NCI-H1092 treated with DMSO at 0.1 percent for 48 hours (cell line): ENCODE data around the gene TEKT4.
"Not testable (repeated sequence)": the region's sequence is repeated elsewhere in the genome, so short reads cannot be mapped to it uniquely, and the experiment has no call there.

Source experiments
- DNase-seq: peaks from one replicate; lab custom pipeline; 2025; lab: John Stamatoyannopoulos, UW

The TEKT4 gene

GRCh38 chr2:94871226-94872087, at the start of gene TEKT4:
Gene TEKT4, plus strand, starts transcription at chr2:94871430. Its CDS starts 150 bp downstream, at chr2:94871580.
- no peak for DNase-seq

GRCh38 chr2:94839224-94839623, 32.0 kb upstream of the TEKT4 start:
- not testable (repeated sequence) for DNase-seq

GRCh38 chr2:94856856-94857255, 14.4 kb upstream of the TEKT4 start:
- DNase-seq = not testable (repeated sequence)

- DNase-seq = not testable (repeated sequence)
Observed at GRCh38 chr2:94857367-94858162, 13.7 kb upstream of the TEKT4 start.

- DNase-seq = not testable (repeated sequence)
Observed at GRCh38 chr2:94858163-94858888, 12.9 kb upstream of the TEKT4 start.

- no peak for DNase-seq
Observed at GRCh38 chr2:94861308-94862152, 9.7 kb upstream of the TEKT4 start.

GRCh38 chr2:94862903-94863302, 8.3 kb upstream of the TEKT4 start:
- DNase-seq = not testable (repeated sequence)

GRCh38 chr2:94869131-94869530, 2.1 kb upstream of the TEKT4 start:
- DNase-seq = no peak

GRCh38 chr2:94869552-94870439, 1.4 kb upstream of the TEKT4 start:
- DNase-seq = no peak

- DNase-seq = no peak
Observed at GRCh38 chr2:94870440-94871225, 597 bp upstream of the TEKT4 start.

- no peak for DNase-seq
Observed at GRCh38 chr2:94872088-94872618, 923 bp downstream of the TEKT4 start.

GRCh38 chr2:94872676-94873361, 1.6 kb downstream of the TEKT4 start:
- no peak for DNase-seq

- DNase-seq = no peak
Observed at GRCh38 chr2:94873362-94874276, 2.4 kb downstream of the TEKT4 start.

- no peak for DNase-seq
Observed at GRCh38 chr2:94874277-94874997, 3.2 kb downstream of the TEKT4 start.

GRCh38 chr2:94875064-94875819, 4.0 kb downstream of the TEKT4 start:
- DNase-seq = no peak
